Prostate gland (tissue), 2 donors: ENCODE measurements around the gene GSTM4. TPM values are rescaled to one million over a fixed set of nuclear protein-coding genes. Genes with fewer than 3 reads are reported as not detected.

Experiments used
- DNase-seq: peaks from one replicate; pipeline ENCODE4 v3.0.0-alpha.2; 2019; ENCODE audit warnings: low spot score
- H3K27ac ChIP-seq, 2 donors: fragments of 200-600 bp; sonication (generic); 2 replicates each; pipeline ENCODE4 v1.5.1; 2017 to 2019
- H3K27me3 ChIP-seq: fragments of 200-600 bp; sonication (generic); replicated peaks from 2 replicates; pipeline ENCODE4 v1.5.1; 2019; ENCODE audit not compliant: insufficient read depth
- H3K36me3 ChIP-seq, 2 donors: fragments of 200-600 bp; sonication (generic); 1 replicate in 1 of 2; 2 replicates in 1 of 2; pipeline versions ENCODE4 v1.5.1 to v1.8.1; 2017 to 2019
- H3K4me1 ChIP-seq: fragments of 200-600 bp; sonication (generic); replicated peaks from 2 replicates; pipeline ENCODE4 v1.5.1; 2019
- H3K4me3 ChIP-seq, 2 donors: fragments of 200-600 bp; sonication (generic); 2 replicates each; pipeline ENCODE4 v1.5.1; 2017 to 2019
- H3K9me3 ChIP-seq: fragments of 200-600 bp; sonication (generic); 2 replicates; pipeline ENCODE4 v1.5.1; 2017
- CTCF ChIP-seq, 4 experiments: fragments of 200-600 bp in 2 of 4; fragments of 450-650 bp in 2 of 4; sonication (generic) in 2 of 4; IDR thresholded peaks; 1 replicate in 3 of 4; 2 replicates in 1 of 4; pipeline ENCODE4 v1.5.1; 2016 to 2019; ENCODE audit warnings: antibody characterized with exemption in 4 of 4, mild to moderate bottlenecking in 2 of 4, moderate library complexity in 2 of 4
- POLR2A ChIP-seq: fragments of 450-650 bp; IDR thresholded peaks from one replicate; pipeline ENCODE4 v1.6.1; 2016; ENCODE audit warnings: antibody characterized with exemption, mild to moderate bottlenecking
- POLR2AphosphoS5 ChIP-seq: sonication (generic); formaldehyde crosslinking; IDR thresholded peaks from one replicate; pipeline ENCODE4 v1.6.1; 2017; ENCODE audit warnings: antibody characterized with exemption
- WGBS: methylation state at CpG from one replicate; pipeline ENCODE4 v1.1.5; 2018; 5-methylcytosine and 5-hydroxymethylcytosine counted together
- intact Hi-C: fragments of 100-400 bp; cut with DNase I; formaldehyde crosslinking; loops from one replicate; pipeline ENCODE4 v1.14.2; 2022
- total RNA-seq, 2 donors: library from RNA; depleted of rRNA; stranded (reverse); fragments of >200 nt; gene quantifications; one replicate each; pipeline ENCODE4 v1.1.0, GENCODE V29; 2016

The GSTM4 gene
- total RNA-seq, 2 donors from 2014 or later, result 26.8 to 56.5 TPM

- Histone ChIP-seq H3K27ac (no peak overlapping the region), H3K36me3 (no peaks in the 10 kb centered on the region), H3K4me1 (no peaks in the 10 kb centered on the region), H3K27me3 (no peaks in the 10 kb centered on the region), H3K9me3 (no peaks in the 10 kb centered on the region), H3K4me3 (no peak overlapping the region)
- TF ChIP-seq POLR2A (no peak), POLR2AphosphoS5 (no peak), CTCF (IDR thresholded peaks at IDR 0.05) (no peak)
- intact Hi-C loops, result no loop called here
- WGBS, result 87% methylated on average over 9 of the region's 9 CpGs
- no peak for DNase-seq
Observed at GRCh38 chr1:109639063-109639840, 16.6 kb upstream of the GSTM4 start.

GRCh38 chr1:109639841-109640184, 16.1 kb upstream of the GSTM4 start:
- H3K4me3 ChIP-seq, result no peak overlapping the region
- DNase-seq, result no peak
- H3K27me3 ChIP-seq, result no peaks in the 10 kb centered on the region
- 53% methylated on average over 6 of the region's 6 CpGs for WGBS
- TF ChIP-seq POLR2AphosphoS5 (no peak), CTCF (IDR thresholded peaks at IDR 0.05) (no peak), POLR2A (no peak)
- H3K36me3 ChIP-seq, result no peaks in the 10 kb centered on the region
- H3K4me1 ChIP-seq, result no peaks in the 10 kb centered on the region
- intact Hi-C loops, result loop anchor here (5.0 kb wide), 2 partner anchors 132 to 342 kb away; partner anchors contain the start of gene AHCYL1
- no peak overlapping the region for H3K27ac ChIP-seq
- H3K9me3 ChIP-seq, result no peaks in the 10 kb centered on the region

- H3K9me3 ChIP-seq, result no peaks in the 10 kb centered on the region
- intact Hi-C loops, result loop anchor here (5.0 kb wide), 2 partner anchors 132 to 342 kb away; partner anchors contain the start of gene AHCYL1
- H3K27ac ChIP-seq, result no peak overlapping the region
- no peak overlapping the region for H3K4me3 ChIP-seq
- peak; percentile 75 for DNase-seq
- no peaks in the 10 kb centered on the region for H3K27me3 ChIP-seq
- no peaks in the 10 kb centered on the region for H3K36me3 ChIP-seq
- no peaks in the 10 kb centered on the region for H3K4me1 ChIP-seq
- TF ChIP-seq POLR2A, result no peak
- peak; percentile 77 to 86 (median 85) for TF ChIP-seq CTCF (IDR thresholded peaks at IDR 0.05)
- TF ChIP-seq POLR2AphosphoS5, result no peak
- 49% methylated on average over 5 of the region's 5 CpGs for WGBS
Observed at GRCh38 chr1:109640285-109640865, 15.5 kb upstream of the GSTM4 start.

GRCh38 chr1:109641078-109641740, 14.7 kb upstream of the GSTM4 start:
- Histone ChIP-seq H3K36me3 (no peaks in the 10 kb centered on the region), H3K4me1 (no peaks in the 10 kb centered on the region), H3K4me3 (no peak overlapping the region), H3K27ac (no peak overlapping the region), H3K27me3 (no peaks in the 10 kb centered on the region), H3K9me3 (no peaks in the 10 kb centered on the region)
- no peak for DNase-seq
- TF ChIP-seq CTCF (IDR thresholded peaks at IDR 0.05) (no peak), POLR2AphosphoS5 (no peak), POLR2A (no peak)
- 84% methylated on average over 2 of the region's 2 CpGs for WGBS
- intact Hi-C loops, result loop anchor here (5.0 kb wide), 2 partner anchors 131 to 341 kb away; partner anchors contain the start of gene AHCYL1
